ENCODE measurements around the gene SPOCK3.

GRCh38 chr4:166700592-166700991 lies 533.7 kb downstream of the SPOCK3 start:
- TF ChIP-seq, protein P1, sequence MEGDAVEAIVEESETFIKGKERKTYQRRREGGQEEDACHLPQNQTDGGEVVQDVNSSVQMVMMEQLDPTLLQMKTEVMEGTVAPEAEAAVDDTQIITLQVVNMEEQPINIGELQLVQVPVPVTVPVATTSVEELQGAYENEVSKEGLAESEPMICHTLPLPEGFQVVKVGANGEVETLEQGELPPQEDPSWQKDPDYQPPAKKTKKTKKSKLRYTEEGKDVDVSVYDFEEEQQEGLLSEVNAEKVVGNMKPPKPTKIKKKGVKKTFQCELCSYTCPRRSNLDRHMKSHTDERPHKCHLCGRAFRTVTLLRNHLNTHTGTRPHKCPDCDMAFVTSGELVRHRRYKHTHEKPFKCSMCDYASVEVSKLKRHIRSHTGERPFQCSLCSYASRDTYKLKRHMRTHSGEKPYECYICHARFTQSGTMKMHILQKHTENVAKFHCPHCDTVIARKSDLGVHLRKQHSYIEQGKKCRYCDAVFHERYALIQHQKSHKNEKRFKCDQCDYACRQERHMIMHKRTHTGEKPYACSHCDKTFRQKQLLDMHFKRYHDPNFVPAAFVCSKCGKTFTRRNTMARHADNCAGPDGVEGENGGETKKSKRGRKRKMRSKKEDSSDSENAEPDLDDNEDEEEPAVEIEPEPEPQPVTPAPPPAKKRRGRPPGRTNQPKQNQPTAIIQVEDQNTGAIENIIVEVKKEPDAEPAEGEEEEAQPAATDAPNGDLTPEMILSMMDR (conservative IDR thresholded peaks at IDR 0.05; ENCODE audit: low read depth, low read length), result no peak
- no peak for TF ChIP-seq EZH2 (IDR thresholded peaks at IDR 0.05; ENCODE audit: borderline replicate concordance, low read depth, low read length, poor library complexity, severe bottlenecking)
